Lung (tissue), 12 donors: Measurements from ENCODE around the gene TIPRL. TPM values are rescaled to one million over a fixed set of nuclear protein-coding genes. Genes with fewer than 3 reads are reported as not detected.

Source experiments
- ATAC-seq: fragments of 200-7000 bp; cut with Tn5 transposase; one replicate; pipeline ENCODE4 v1.9.1; 2020; ENCODE audit warnings: moderate number of reproducible peaks; ENCODE audit not compliant: insufficient read depth, low FRiP score
- DNase-seq, 3 donors: peaks; one replicate each; pipeline ENCODE4 v3.0.0-alpha.2; 2013 to 2017
- H3K27ac ChIP-seq, 2 donors: one replicate each; pipeline ENCODE4 v1.5.1; 2013; ENCODE audit warnings: mild to moderate bottlenecking in 2 of 2, moderate library complexity in 2 of 2, control low read depth in 1 of 2, inconsistent platforms in 1 of 2, low read depth in 1 of 2, low read length in 1 of 2
- H3K27me3 ChIP-seq, 3 donors: one replicate each; pipeline ENCODE4 v1.5.1; 2013; ENCODE audit warnings: low read length in 2 of 3; ENCODE audit not compliant: control insufficient read depth in 3 of 3, insufficient read depth in 3 of 3
- H3K36me3 ChIP-seq, 4 donors: one replicate each; pipeline ENCODE4 v1.5.1; 2013; ENCODE audit warnings: low read length in 4 of 4, mild to moderate bottlenecking in 1 of 4, moderate library complexity in 1 of 4; ENCODE audit not compliant: control insufficient read depth in 4 of 4, insufficient read depth in 4 of 4
- H3K4me1 ChIP-seq, 5 donors: one replicate each; pipeline ENCODE4 v1.5.1; 2013; ENCODE audit warnings: low read length in 5 of 5, mild to moderate bottlenecking in 2 of 5, moderate library complexity in 1 of 5; ENCODE audit not compliant: control insufficient read depth in 5 of 5, insufficient read depth in 5 of 5
- H3K4me3 ChIP-seq: one replicate; pipeline ENCODE4 v1.5.1; 2013; ENCODE audit warnings: mild to moderate bottlenecking, control low read depth, moderate library complexity
- H3K9ac ChIP-seq, 2 donors: one replicate each; pipeline ENCODE4 v1.5.1; 2013; ENCODE audit warnings: low read length in 2 of 2, control low read depth in 1 of 2; ENCODE audit not compliant: insufficient read depth in 1 of 2
- H3K9me3 ChIP-seq, 4 donors: one replicate each; pipeline ENCODE4 v1.5.1; 2013; ENCODE audit warnings: low read length in 3 of 4, mild to moderate bottlenecking in 1 of 4, moderate library complexity in 1 of 4; ENCODE audit not compliant: control insufficient read depth in 4 of 4, insufficient read depth in 3 of 4
- WGBS, 2 donors: extraction: QIAGEN DNeasy Blood & Tissue Kit; methylation state at CpG; one replicate each; pipeline ENCODE4 v1.1.7; 2013; 5-methylcytosine and 5-hydroxymethylcytosine counted together
- polyA plus RNA-seq, 2 donors: library from polyadenylated mRNA; stranded (reverse); fragments of 200-250 nt; gene quantifications; one replicate each; pipeline ENCODE4 v1.2.1, GENCODE V29; 2013
- total RNA-seq, 2 donors: library from RNA; depleted of rRNA in 1 of 2; stranded (reverse); fragments of >200 nt in 1 of 2; gene quantifications; one replicate each; pipeline ENCODE4 v1.2.1, GENCODE V29; 2014 to 2021
- TF ChIP-seq, protein P1 (sequence below): IDR thresholded peaks from 2 replicates; pipeline ENCODE4 v1.5.1; 2012; ENCODE audit warnings: mild to moderate bottlenecking; ENCODE audit errors: control extremely low read depth, extremely low read depth
- donor health status: control.
- donor health status: control.
- donor health status: Bipolar disorder and iron deficiency.
- donor health status: healthy.
- donor health status: DM: yes; HTN: yes; CAD: no.

Gene TIPRL
- total and polyA plus RNA-seq, 4 donors: 14.2 to 38.4 (median 21.8) TPM

DNA sequence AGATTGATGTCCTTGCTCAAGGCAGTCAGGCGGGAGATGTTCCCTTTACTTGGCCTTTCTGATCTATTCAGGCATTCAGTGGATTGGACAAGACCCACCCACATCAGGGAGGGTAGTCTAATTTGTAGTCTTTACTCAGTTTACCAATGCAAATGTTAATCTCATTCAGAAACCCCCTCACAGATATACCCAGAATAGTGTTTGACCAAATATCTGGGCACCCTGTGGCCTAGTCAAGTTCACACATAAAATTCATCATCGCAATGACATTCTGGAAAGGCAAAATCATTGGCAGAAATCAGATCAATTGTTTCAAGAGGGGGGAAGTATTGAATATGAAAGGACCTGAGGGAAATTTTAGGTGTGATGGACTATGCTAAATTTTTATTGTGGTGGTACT lies 34.6 kb downstream of the TIPRL start:
- no peak overlapping the region for H3K27ac ChIP-seq
- H3K9ac ChIP-seq: no peak overlapping the region
- H3K4me1 ChIP-seq: no peaks in the 10 kb centered on the region
- DNase-seq: no peak
- H3K27me3 ChIP-seq: no peaks in the 10 kb centered on the region
- H3K36me3 ChIP-seq: no peaks in the 10 kb centered on the region
- WGBS, 2 donors: 94 to 97% methylated on average over 2 of the region's 2 CpGs
- TF ChIP-seq, protein P1, sequence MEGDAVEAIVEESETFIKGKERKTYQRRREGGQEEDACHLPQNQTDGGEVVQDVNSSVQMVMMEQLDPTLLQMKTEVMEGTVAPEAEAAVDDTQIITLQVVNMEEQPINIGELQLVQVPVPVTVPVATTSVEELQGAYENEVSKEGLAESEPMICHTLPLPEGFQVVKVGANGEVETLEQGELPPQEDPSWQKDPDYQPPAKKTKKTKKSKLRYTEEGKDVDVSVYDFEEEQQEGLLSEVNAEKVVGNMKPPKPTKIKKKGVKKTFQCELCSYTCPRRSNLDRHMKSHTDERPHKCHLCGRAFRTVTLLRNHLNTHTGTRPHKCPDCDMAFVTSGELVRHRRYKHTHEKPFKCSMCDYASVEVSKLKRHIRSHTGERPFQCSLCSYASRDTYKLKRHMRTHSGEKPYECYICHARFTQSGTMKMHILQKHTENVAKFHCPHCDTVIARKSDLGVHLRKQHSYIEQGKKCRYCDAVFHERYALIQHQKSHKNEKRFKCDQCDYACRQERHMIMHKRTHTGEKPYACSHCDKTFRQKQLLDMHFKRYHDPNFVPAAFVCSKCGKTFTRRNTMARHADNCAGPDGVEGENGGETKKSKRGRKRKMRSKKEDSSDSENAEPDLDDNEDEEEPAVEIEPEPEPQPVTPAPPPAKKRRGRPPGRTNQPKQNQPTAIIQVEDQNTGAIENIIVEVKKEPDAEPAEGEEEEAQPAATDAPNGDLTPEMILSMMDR: no peak
- H3K9me3 ChIP-seq: peaks cover 0 to 5% (median 4%) of the 10 kb centered on the region in 4 donors
- no peak overlapping the region for H3K4me3 ChIP-seq
- ATAC-seq: no peak

- no peak overlapping the region for H3K9ac ChIP-seq
- H3K4me1 ChIP-seq: no peaks in the 10 kb centered on the region
- TF ChIP-seq, protein P1: no peak
- H3K27me3 ChIP-seq: no peaks in the 10 kb centered on the region
- no peak overlapping the region for H3K27ac ChIP-seq
- DNase-seq (no peak), ATAC-seq (no peak)
- no peaks in the 10 kb centered on the region for H3K36me3 ChIP-seq
- no peak overlapping the region for H3K4me3 ChIP-seq
- H3K9me3 ChIP-seq: peaks cover 0 to 5% (median 4%) of the 10 kb centered on the region in 4 donors
- 93 to 97% methylated on average over 4 of the region's 4 CpGs for WGBS, 2 donors
Measured at GRCh38 chr1:168216171-168216570, 37.4 kb downstream of the TIPRL start.

GRCh38 chr1:168217664-168218063 lies 38.9 kb downstream of the TIPRL start:
- H3K4me3 ChIP-seq: no peak overlapping the region
- no peak for ATAC-seq
- no peak overlapping the region for H3K9ac ChIP-seq
- 95 to 100% methylated on average over 4 of the region's 4 CpGs for WGBS, 2 donors
- H3K36me3 ChIP-seq: no peaks in the 10 kb centered on the region
- H3K27ac ChIP-seq: no peak overlapping the region
- no peak for DNase-seq
- no peaks in the 10 kb centered on the region for H3K27me3 ChIP-seq
- peaks cover 0 to 5% (median 0%) of the 10 kb centered on the region in 4 donors for H3K9me3 ChIP-seq
- H3K4me1 ChIP-seq: no peaks in the 10 kb centered on the region
- TF ChIP-seq, protein P1: no peak

DNA sequence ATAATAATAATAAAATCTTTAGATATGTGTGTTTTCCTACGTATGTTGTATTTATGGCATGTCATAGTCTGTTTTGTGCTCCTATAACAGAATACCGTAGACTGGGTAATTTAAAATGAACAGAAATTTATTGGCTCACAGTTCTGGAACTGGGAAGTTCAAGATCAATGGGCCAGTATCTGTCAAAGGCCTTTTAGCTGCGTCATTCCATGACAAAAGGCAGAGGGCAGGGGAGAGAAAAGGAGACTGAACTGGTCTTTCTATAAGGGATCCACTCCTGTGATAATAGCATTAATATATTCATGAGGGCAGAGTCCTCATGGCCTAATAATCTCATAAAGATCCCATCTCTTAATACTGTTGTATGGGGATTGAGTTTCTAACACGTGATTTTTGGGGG lies 39.9 kb downstream of the TIPRL start:
- Histone ChIP-seq H3K9ac (no peak overlapping the region), H3K4me1 (no peaks in the 10 kb centered on the region), H3K4me3 (no peak overlapping the region), H3K27ac (no peak overlapping the region), H3K27me3 (no peaks in the 10 kb centered on the region), H3K36me3 (no peaks in the 10 kb centered on the region), H3K9me3 (peaks cover 0 to 4% (median 0%) of the 10 kb centered on the region in 4 donors)
- no peak for ATAC-seq
- TF ChIP-seq, protein P1: no peak
- DNase-seq: no peak
- WGBS, 2 donors: 87 to 92% methylated on average over 4 of the region's 4 CpGs
